Hepatocyte (in vitro differentiated cells): Measurements from ENCODE around the gene THSD4. TPM values are rescaled to one million over a fixed set of nuclear protein-coding genes. Genes with fewer than 3 reads are reported as not detected.
A peak's percentile ranks its signal among the peaks of the same experiment; 100 is the strongest.

Experiments
- DNase-seq: peaks from one replicate; pipeline ENCODE4 v3.0.0-alpha.2; 2016; ENCODE audit warnings: low spot score
- H2AFZ ChIP-seq: fragments of 200-600 bp; sonication (generic); 2 replicates; pipeline ENCODE4 v1.6.0; 2016; ENCODE audit warnings: antibody characterized with exemption, mild to moderate bottlenecking
- H3K27ac ChIP-seq: fragments of 200-600 bp; sonication (generic); 2 replicates; pipeline ENCODE4 v1.5.1; 2016; ENCODE audit warnings: mild to moderate bottlenecking
- H3K27me3 ChIP-seq: fragments of 200-600 bp; sonication (generic); 2 replicates; pipeline ENCODE4 v1.6.1; 2016
- H3K36me3 ChIP-seq: fragments of 200-600 bp; sonication (generic); replicated peaks from 2 replicates; pipeline ENCODE4 v1.5.1; 2016; ENCODE audit warnings: low read depth; ENCODE audit not compliant: insufficient read depth
- H3K4me1 ChIP-seq: fragments of 200-600 bp; sonication (generic); 2 replicates; pipeline ENCODE4 v1.5.1; 2016; ENCODE audit warnings: mild to moderate bottlenecking, moderate library complexity; ENCODE audit not compliant: insufficient read depth
- H3K4me2 ChIP-seq: fragments of 200-600 bp; sonication (generic); 2 replicates; pipeline ENCODE4 v1.6.0; 2016
- H3K4me3 ChIP-seq: fragments of 200-600 bp; sonication (generic); 2 replicates; pipeline ENCODE4 v1.5.1; 2016; ENCODE audit warnings: mild to moderate bottlenecking
- H3K79me2 ChIP-seq: fragments of 200-600 bp; sonication (generic); 2 replicates; pipeline ENCODE4 v1.6.0; 2017; ENCODE audit warnings: mild to moderate bottlenecking
- H3K9me2 ChIP-seq: fragments of 200-600 bp; sonication (generic); replicated peaks from 2 replicates; pipeline ENCODE4 v1.6.0; 2017; ENCODE audit warnings: mild to moderate bottlenecking; ENCODE audit not compliant: insufficient read depth
- H3K9me3 ChIP-seq: fragments of 200-600 bp; sonication (generic); 2 replicates; pipeline ENCODE4 v1.5.1; 2016; ENCODE audit warnings: low read depth, mild to moderate bottlenecking
- H4K20me1 ChIP-seq: fragments of 200-600 bp; sonication (generic); 2 replicates; pipeline ENCODE4 v1.6.0; 2016; ENCODE audit warnings: mild to moderate bottlenecking; ENCODE audit not compliant: insufficient read depth, poor library complexity, severe bottlenecking
- CTCF ChIP-seq: fragments of 200-600 bp; sonication (generic); IDR thresholded peaks from 2 replicates; pipeline ENCODE4 v1.5.1; 2016; ENCODE audit warnings: antibody characterized with exemption, mild to moderate bottlenecking; ENCODE audit not compliant: poor library complexity
- EZH2 ChIP-seq: fragments of 200-600 bp; sonication (generic); IDR thresholded peaks from 2 replicates; pipeline ENCODE4 v1.6.1; 2016; ENCODE audit warnings: antibody characterized with exemption, mild to moderate bottlenecking, borderline replicate concordance
- EZH2phosphoT487 ChIP-seq: fragments of 200-600 bp; sonication (generic); IDR thresholded peaks from one replicate; pipeline ENCODE4 v1.6.1; 2018; ENCODE audit warnings: antibody characterized with exemption, mild to moderate bottlenecking, low read depth, moderate library complexity; ENCODE audit not compliant: unreplicated experiment, severe bottlenecking
- WGBS: methylation state at CpG from one replicate; pipeline ENCODE4 v1.1.6; 2016; ENCODE audit warnings: low lambda C conversion rate; ENCODE audit errors: missing lambda C conversion rate; 5-methylcytosine and 5-hydroxymethylcytosine counted together
- polyA plus RNA-seq: library from polyadenylated mRNA; unstranded; fragments of >200 nt; fragmentation: Nextera tagmentation; extraction: Ambion mirVana; gene quantifications from 2 replicates; pipeline ENCODE4 v1.2.1, GENCODE V29; 2016
- total RNA-seq: library from RNA; depleted of rRNA; stranded (reverse); fragments of >200 nt; gene quantifications from 2 replicates; pipeline ENCODE4 v1.2.3, GENCODE V29; 2014

Gene THSD4
- total and polyA plus RNA-seq, 2 experiments from 2014 or later: 4.3 to 7.0 TPM

GRCh38 chr15:71729319-71729718 lies 614.0 kb downstream of the THSD4 start:
- TF ChIP-seq EZH2 (no peak), EZH2phosphoT487 (no peak), CTCF (no peak)

GRCh38 chr15:71730277-71731144 lies 615.2 kb downstream of the THSD4 start:
- DNase-seq: peak; percentile 78
- no peaks in the 10 kb centered on the region for H3K36me3 ChIP-seq
- H3K4me2 ChIP-seq: no peak overlapping the region
- H3K4me3 ChIP-seq: no peak overlapping the region
- H4K20me1 ChIP-seq: no peaks in the 10 kb centered on the region
- no peaks in the 10 kb centered on the region for H3K79me2 ChIP-seq
- 47% methylated on average over 15 of the region's 15 CpGs for WGBS
- no peak overlapping the region for H2AFZ ChIP-seq
- H3K27ac ChIP-seq: no peak overlapping the region
- H3K9me2 ChIP-seq: no peaks in the 10 kb centered on the region
- peak; percentile 71 for TF ChIP-seq CTCF
- no peak for TF ChIP-seq EZH2
- H3K27me3 ChIP-seq: no peaks in the 10 kb centered on the region
- no peaks in the 10 kb centered on the region for H3K9me3 ChIP-seq
- H3K4me1 ChIP-seq: peaks cover 7% of the 10 kb centered on the region

More at GRCh38 chr15:71729319-71729718, 614.0 kb downstream of the THSD4 start:
- Histone ChIP-seq H3K79me2 (no peaks in the 10 kb centered on the region), H3K9me2 (no peaks in the 10 kb centered on the region), H2AFZ (no peak overlapping the region), H3K27ac (no peak overlapping the region), H3K4me3 (no peak overlapping the region), H3K4me2 (no peak overlapping the region), H4K20me1 (no peaks in the 10 kb centered on the region), H3K9me3 (no peaks in the 10 kb centered on the region), H3K4me1 (peaks cover 7% of the 10 kb centered on the region), H3K36me3 (no peaks in the 10 kb centered on the region), H3K27me3 (no peaks in the 10 kb centered on the region)
- DNase-seq: no peak
- WGBS: 88% methylated on average over 2 of the region's 2 CpGs

- WGBS: 57% methylated on average over 2 of the region's 2 CpGs
- Histone ChIP-seq H3K27ac (peak overlapping the region; percentile 68), H3K4me1 (peaks cover 7% of the 10 kb centered on the region)
Measured at GRCh38 chr15:71732636-71733035, 617.4 kb downstream of the THSD4 start.

More at GRCh38 chr15:71732636-71733035, 617.4 kb downstream of the THSD4 start:
- Histone ChIP-seq H3K9me3 (no peaks in the 10 kb centered on the region), H3K27me3 (no peaks in the 10 kb centered on the region), H2AFZ (no peak overlapping the region), H3K9me2 (no peaks in the 10 kb centered on the region), H4K20me1 (no peaks in the 10 kb centered on the region), H3K36me3 (no peaks in the 10 kb centered on the region), H3K4me3 (no peak overlapping the region), H3K4me2 (no peak overlapping the region), H3K79me2 (no peaks in the 10 kb centered on the region)
- no peak for TF ChIP-seq CTCF
- peak; percentile 63 for DNase-seq
